Liver (tissue), 9 donors: Measurements from ENCODE around the gene BLOC1S5. TPM values are rescaled to one million over a fixed set of nuclear protein-coding genes. Genes with fewer than 3 reads are reported as not detected.
"Not testable (repeated sequence)": the region's sequence is repeated elsewhere in the genome, so short reads cannot be mapped to it uniquely, and the experiment has no call there.

Source experiments
- DNase-seq: peaks from one replicate; pipeline ENCODE4 v3.0.0-alpha.2; 2017; ENCODE audit warnings: low spot score
- H3K27ac ChIP-seq, 2 donors: one replicate each; pipeline ENCODE4 v1.7.0; 2013; ENCODE audit warnings: inconsistent platforms in 2 of 2, low read length in 2 of 2, control low read depth in 1 of 2, low read depth in 1 of 2, mild to moderate bottlenecking in 1 of 2
- H3K27me3 ChIP-seq, 4 donors: one replicate each; pipeline versions ENCODE4 v1.6.1 to v1.7.0; 2013; ENCODE audit warnings: low read length in 3 of 4, inconsistent platforms in 1 of 4, mild to moderate bottlenecking in 1 of 4, moderate library complexity in 1 of 4; ENCODE audit not compliant: control insufficient read depth in 4 of 4, insufficient read depth in 4 of 4
- H3K36me3 ChIP-seq, 4 donors: one replicate each; pipeline versions ENCODE4 v1.6.1 to v1.7.0; 2013; ENCODE audit warnings: low read length in 3 of 4, mild to moderate bottlenecking in 3 of 4, low read depth in 1 of 4, moderate library complexity in 1 of 4; ENCODE audit not compliant: control insufficient read depth in 4 of 4, insufficient read depth in 3 of 4
- H3K4me1 ChIP-seq, 4 donors: one replicate each; pipeline versions ENCODE4 v1.6.1 to v1.7.0; 2013; ENCODE audit warnings: low read length in 3 of 4, mild to moderate bottlenecking in 3 of 4, moderate library complexity in 1 of 4; ENCODE audit not compliant: control insufficient read depth in 4 of 4, insufficient read depth in 4 of 4
- H3K4me3 ChIP-seq, 3 donors: one replicate each; pipeline versions ENCODE4 v1.6.1 to v1.7.0; 2013; ENCODE audit warnings: low read length in 3 of 3, control low read depth in 1 of 3, low read depth in 1 of 3, mild to moderate bottlenecking in 1 of 3
- H3K9ac ChIP-seq, 2 donors: one replicate each; pipeline ENCODE4 v1.7.0; 2013; ENCODE audit warnings: low read length in 2 of 2, mild to moderate bottlenecking in 2 of 2, moderate library complexity in 2 of 2, control low read depth in 1 of 2, low read depth in 1 of 2
- H3K9me3 ChIP-seq, 4 donors: one replicate each; pipeline versions ENCODE4 v1.6.1 to v1.7.0; 2013; ENCODE audit warnings: low read length in 3 of 4; ENCODE audit not compliant: control insufficient read depth in 4 of 4
- EGR1 ChIP-seq, 2 donors: IDR thresholded peaks; 2 replicates each; pipeline ENCODE4 v1.6.1; 2016 to 2018; ENCODE audit warnings: antibody characterized with exemption in 2 of 2, low read depth in 2 of 2
- FOXA1 ChIP-seq: IDR thresholded peaks from 2 replicates; pipeline ENCODE4 v1.6.1; 2016; ENCODE audit warnings: antibody characterized with exemption
- HNF4A ChIP-seq, 2 donors: conservative IDR thresholded peaks; 2 replicates each; pipeline ENCODE4 v1.6.1; 2016; ENCODE audit warnings: antibody characterized with exemption in 2 of 2, mild to moderate bottlenecking in 2 of 2
- HNF4G ChIP-seq: IDR thresholded peaks from 2 replicates; pipeline ENCODE4 v1.6.1; 2016; ENCODE audit warnings: antibody characterized with exemption
- JUND ChIP-seq, 2 donors: IDR thresholded peaks; 2 replicates each; pipeline ENCODE4 v1.6.1; 2016; ENCODE audit warnings: antibody characterized with exemption in 2 of 2
- NR2F2 ChIP-seq: IDR thresholded peaks from 2 replicates; pipeline ENCODE4 v1.6.1; 2016; ENCODE audit warnings: antibody characterized with exemption
- RAD21 ChIP-seq, 2 donors: IDR thresholded peaks; 2 replicates each; pipeline ENCODE4 v1.6.1; 2016; ENCODE audit warnings: antibody characterized with exemption in 2 of 2, mild to moderate bottlenecking in 2 of 2
- SP1 ChIP-seq: IDR thresholded peaks from 2 replicates; pipeline ENCODE4 v1.6.1; 2018; ENCODE audit warnings: antibody characterized with exemption, mild to moderate bottlenecking
- TAF1 ChIP-seq: conservative IDR thresholded peaks from 2 replicates; pipeline ENCODE4 v1.6.1; 2016; ENCODE audit warnings: antibody characterized with exemption, mild to moderate bottlenecking
- YY1 ChIP-seq: IDR thresholded peaks from 2 replicates; pipeline ENCODE4 v1.6.1; 2016; ENCODE audit warnings: antibody characterized with exemption, mild to moderate bottlenecking
- WGBS: extraction: QIAGEN DNeasy Blood & Tissue Kit; methylation state at CpG from one replicate; pipeline ENCODE4 v1.1.7; 2013; 5-methylcytosine and 5-hydroxymethylcytosine counted together
- polyA plus RNA-seq, 2 donors: library from polyadenylated mRNA; stranded (reverse) in 1 of 2; unstranded in 1 of 2; fragments of 200-250 nt in 1 of 2; fragments of >200 nt in 1 of 2; fragmentation: Nextera tagmentation in 1 of 2; extraction: Ambion mirVana in 1 of 2; gene quantifications; one replicate each; pipeline versions ENCODE4 v1.2.1 to v1.2.3, GENCODE V29; 2013 to 2015
- total RNA-seq, 2 donors: library from RNA; depleted of rRNA; stranded (reverse); fragments of >200 nt; gene quantifications; one replicate each; pipeline ENCODE4 v1.2.3, GENCODE V29; 2014
- TF ChIP-seq, protein P1 (sequence below): IDR thresholded peaks from 2 replicates; pipeline ENCODE4 v1.6.1; 2016; ENCODE audit warnings: antibody characterized with exemption
- TF ChIP-seq, protein P2 (sequence below): IDR thresholded peaks from 2 replicates; pipeline ENCODE4 v1.6.1; 2016; ENCODE audit warnings: antibody characterized with exemption
- TF ChIP-seq, protein P3 (sequence below): fragments of 150-350 bp; IDR thresholded peaks from 2 replicates; pipeline ENCODE4 v1.5.1; 2017; ENCODE audit warnings: improper control_type of control experiment, low read depth, low read length; ENCODE audit not compliant: missing input control
- TF ChIP-seq, protein P4 (sequence below): IDR thresholded peaks from 2 replicates; pipeline ENCODE4 v1.6.1; 2016; ENCODE audit warnings: antibody characterized with exemption, mild to moderate bottlenecking
- donor health status: healthy.
- donor health status: healthy.
- donor health status: healthy.
- donor health status: healthy.
- donor health status: healthy.

Gene BLOC1S5
- total and polyA plus RNA-seq, 4 donors, result 5.2 to 11.1 (median 7.1) TPM

DNA sequence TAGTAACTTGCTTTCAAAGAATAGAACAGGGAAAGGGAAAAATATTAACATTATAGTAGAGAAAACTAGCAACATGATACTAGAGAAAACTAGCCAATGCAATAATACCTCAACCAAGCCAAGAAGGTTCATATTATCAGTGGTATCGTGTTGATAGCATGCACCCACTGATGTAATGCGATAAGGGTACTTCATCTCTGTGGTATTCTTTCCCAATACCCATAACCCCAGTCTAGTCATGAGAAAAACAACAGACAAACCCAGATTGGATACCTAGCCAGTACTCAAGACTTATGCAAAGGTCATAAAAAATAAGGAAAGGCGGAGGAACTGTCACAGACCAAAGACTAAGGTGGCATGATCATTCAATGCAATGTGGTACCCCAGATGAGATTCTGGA is 21.0 kb downstream of the BLOC1S5 start:
- no peak for DNase-seq
- H3K27me3 ChIP-seq, result no peaks in the 10 kb centered on the region
- H3K4me1 ChIP-seq, result no peaks in the 10 kb centered on the region
- no peak for TF ChIP-seq YY1
- TF ChIP-seq RAD21 (IDR thresholded peaks at IDR 0.05), result no peak
- no peak for TF ChIP-seq HNF4A (conservative IDR thresholded peaks at IDR 0.05)
- no peak for TF ChIP-seq TAF1
- TF ChIP-seq, protein P1, sequence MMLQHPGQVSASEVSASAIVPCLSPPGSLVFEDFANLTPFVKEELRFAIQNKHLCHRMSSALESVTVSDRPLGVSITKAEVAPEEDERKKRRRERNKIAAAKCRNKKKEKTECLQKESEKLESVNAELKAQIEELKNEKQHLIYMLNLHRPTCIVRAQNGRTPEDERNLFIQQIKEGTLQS, result no peak
- no peak overlapping the region for H3K9ac ChIP-seq
- H3K9me3 ChIP-seq, result no peaks in the 10 kb centered on the region
- WGBS, result 65% methylated on average over 3 of the region's 3 CpGs
- no peak overlapping the region for H3K27ac ChIP-seq
- no peak overlapping the region for H3K4me3 ChIP-seq
- peaks cover 0 to 12% (median 2%) of the 10 kb centered on the region in 4 donors for H3K36me3 ChIP-seq

DNA sequence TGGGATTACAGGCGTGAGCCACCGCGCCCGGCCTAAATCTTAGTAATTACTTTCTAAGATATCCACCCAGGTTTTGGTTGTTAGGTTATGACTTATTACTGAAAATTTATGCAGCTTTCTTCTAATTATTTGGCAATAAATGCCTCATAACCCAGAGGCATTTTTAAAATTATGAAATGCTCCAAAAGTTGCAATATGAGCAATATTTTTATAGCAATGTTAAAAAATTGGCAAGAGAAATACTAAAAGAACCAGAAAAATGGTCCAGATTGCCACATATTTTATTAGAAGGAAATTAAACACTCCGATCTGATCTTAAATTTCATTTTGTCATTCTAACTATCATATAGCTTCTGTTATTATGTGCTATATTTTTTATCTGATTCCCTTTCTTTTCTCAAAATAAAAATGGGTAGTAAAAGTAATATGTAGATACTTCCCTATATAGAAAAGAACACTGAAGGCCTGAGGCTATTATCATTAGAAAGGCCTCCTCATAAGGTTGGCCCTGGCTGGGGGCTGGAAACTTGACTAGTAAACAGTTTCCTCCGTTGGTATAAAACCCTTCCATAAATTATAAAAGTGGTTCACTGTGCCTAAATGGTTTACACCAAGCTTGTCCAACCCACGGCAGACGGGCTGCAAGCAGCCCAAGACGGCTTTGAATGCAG is 22.1 kb downstream of the BLOC1S5 start:
- H3K27ac ChIP-seq, result no peak overlapping the region
- no peaks in the 10 kb centered on the region for H3K27me3 ChIP-seq
- no peaks in the 10 kb centered on the region for H3K9me3 ChIP-seq
- no peak for DNase-seq
- WGBS, result 97% methylated on average over 9 of the region's 9 CpGs
- H3K36me3 ChIP-seq, result peaks cover 0 to 12% (median 2%) of the 10 kb centered on the region in 4 donors
- no peak overlapping the region for H3K9ac ChIP-seq
- H3K4me1 ChIP-seq, result no peaks in the 10 kb centered on the region
- TF ChIP-seq SP1 (no peak), EGR1 (IDR thresholded peaks at IDR 0.05; ENCODE audit: low read depth in 2 of 2) (no peak), FOXA1 (no peak), TAF1 (no peak), YY1 (no peak), NR2F2 (no peak), HNF4G (no peak), JUND (IDR thresholded peaks at IDR 0.05) (no peak)
- TF ChIP-seq, protein P2, sequence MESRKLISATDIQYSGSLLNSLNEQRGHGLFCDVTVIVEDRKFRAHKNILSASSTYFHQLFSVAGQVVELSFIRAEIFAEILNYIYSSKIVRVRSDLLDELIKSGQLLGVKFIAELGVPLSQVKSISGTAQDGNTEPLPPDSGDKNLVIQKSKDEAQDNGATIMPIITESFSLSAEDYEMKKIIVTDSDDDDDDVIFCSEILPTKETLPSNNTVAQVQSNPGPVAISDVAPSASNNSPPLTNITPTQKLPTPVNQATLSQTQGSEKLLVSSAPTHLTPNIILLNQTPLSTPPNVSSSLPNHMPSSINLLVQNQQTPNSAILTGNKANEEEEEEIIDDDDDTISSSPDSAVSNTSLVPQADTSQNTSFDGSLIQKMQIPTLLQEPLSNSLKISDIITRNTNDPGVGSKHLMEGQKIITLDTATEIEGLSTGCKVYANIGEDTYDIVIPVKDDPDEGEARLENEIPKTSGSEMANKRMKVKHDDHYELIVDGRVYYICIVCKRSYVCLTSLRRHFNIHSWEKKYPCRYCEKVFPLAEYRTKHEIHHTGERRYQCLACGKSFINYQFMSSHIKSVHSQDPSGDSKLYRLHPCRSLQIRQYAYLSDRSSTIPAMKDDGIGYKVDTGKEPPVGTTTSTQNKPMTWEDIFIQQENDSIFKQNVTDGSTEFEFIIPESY, result no peak
- TF ChIP-seq, protein P3, sequence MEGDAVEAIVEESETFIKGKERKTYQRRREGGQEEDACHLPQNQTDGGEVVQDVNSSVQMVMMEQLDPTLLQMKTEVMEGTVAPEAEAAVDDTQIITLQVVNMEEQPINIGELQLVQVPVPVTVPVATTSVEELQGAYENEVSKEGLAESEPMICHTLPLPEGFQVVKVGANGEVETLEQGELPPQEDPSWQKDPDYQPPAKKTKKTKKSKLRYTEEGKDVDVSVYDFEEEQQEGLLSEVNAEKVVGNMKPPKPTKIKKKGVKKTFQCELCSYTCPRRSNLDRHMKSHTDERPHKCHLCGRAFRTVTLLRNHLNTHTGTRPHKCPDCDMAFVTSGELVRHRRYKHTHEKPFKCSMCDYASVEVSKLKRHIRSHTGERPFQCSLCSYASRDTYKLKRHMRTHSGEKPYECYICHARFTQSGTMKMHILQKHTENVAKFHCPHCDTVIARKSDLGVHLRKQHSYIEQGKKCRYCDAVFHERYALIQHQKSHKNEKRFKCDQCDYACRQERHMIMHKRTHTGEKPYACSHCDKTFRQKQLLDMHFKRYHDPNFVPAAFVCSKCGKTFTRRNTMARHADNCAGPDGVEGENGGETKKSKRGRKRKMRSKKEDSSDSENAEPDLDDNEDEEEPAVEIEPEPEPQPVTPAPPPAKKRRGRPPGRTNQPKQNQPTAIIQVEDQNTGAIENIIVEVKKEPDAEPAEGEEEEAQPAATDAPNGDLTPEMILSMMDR, result no peak
- TF ChIP-seq, protein P1, result no peak
- TF ChIP-seq, protein P4, sequence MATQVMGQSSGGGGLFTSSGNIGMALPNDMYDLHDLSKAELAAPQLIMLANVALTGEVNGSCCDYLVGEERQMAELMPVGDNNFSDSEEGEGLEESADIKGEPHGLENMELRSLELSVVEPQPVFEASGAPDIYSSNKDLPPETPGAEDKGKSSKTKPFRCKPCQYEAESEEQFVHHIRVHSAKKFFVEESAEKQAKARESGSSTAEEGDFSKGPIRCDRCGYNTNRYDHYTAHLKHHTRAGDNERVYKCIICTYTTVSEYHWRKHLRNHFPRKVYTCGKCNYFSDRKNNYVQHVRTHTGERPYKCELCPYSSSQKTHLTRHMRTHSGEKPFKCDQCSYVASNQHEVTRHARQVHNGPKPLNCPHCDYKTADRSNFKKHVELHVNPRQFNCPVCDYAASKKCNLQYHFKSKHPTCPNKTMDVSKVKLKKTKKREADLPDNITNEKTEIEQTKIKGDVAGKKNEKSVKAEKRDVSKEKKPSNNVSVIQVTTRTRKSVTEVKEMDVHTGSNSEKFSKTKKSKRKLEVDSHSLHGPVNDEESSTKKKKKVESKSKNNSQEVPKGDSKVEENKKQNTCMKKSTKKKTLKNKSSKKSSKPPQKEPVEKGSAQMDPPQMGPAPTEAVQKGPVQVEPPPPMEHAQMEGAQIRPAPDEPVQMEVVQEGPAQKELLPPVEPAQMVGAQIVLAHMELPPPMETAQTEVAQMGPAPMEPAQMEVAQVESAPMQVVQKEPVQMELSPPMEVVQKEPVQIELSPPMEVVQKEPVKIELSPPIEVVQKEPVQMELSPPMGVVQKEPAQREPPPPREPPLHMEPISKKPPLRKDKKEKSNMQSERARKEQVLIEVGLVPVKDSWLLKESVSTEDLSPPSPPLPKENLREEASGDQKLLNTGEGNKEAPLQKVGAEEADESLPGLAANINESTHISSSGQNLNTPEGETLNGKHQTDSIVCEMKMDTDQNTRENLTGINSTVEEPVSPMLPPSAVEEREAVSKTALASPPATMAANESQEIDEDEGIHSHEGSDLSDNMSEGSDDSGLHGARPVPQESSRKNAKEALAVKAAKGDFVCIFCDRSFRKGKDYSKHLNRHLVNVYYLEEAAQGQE, result no peak
- no peak overlapping the region for H3K4me3 ChIP-seq

DNA sequence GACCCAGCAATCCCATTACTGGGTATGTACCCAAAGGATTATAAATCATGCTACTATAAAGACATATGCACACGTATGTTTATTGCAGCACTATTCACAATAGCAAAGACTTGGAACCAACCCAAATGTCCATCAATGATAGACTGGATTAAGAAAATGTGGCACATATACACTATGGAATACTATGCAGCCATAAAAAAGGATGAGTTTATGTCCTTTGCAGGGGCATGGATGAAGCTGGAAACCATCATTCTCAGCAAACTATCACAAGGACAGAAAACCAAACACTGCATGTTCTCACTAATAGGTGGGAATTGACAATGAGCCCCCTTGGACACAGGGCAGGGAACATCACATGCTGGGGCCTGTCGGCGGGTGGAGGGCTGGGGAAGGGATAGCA is 30.1 kb downstream of the BLOC1S5 start:
- H3K27ac ChIP-seq, DNase-seq, H3K27me3 ChIP-seq, H3K4me3 ChIP-seq, H3K36me3 ChIP-seq, H3K9ac ChIP-seq, H3K9me3 ChIP-seq, H3K4me1 ChIP-seq: not testable (repeated sequence)
- 85% methylated on average over 3 of the region's 3 CpGs for WGBS
